ENCODE results near the gene BLOC1S2. TPM values are rescaled to one million over a fixed set of nuclear protein-coding genes. Genes with fewer than 3 reads are reported as not detected.
"Not testable (repeated sequence)": the region's sequence is repeated elsewhere in the genome, so short reads cannot be mapped to it uniquely, and the experiment has no call there.

BLOC1S2 gene
- total RNA-seq, 6 donors from 2014 or later, result 25.1 to 51.2 (median 38.5) TPM

- Histone ChIP-seq H3K4me3 (no peak overlapping the region), H3K36me3 (no peaks in the 10 kb centered on the region)
- ATAC-seq (ENCODE audit: low FRiP score in 2 of 2), result no peak
Measured at GRCh38 chr10:100293066-100293465, 6.6 kb upstream of the BLOC1S2 start.

GRCh38 chr10:100292300-100292699 lies 5.8 kb upstream of the BLOC1S2 start:
- DNase-seq (peak in 1 of 2 donors; percentile 78), ATAC-seq (ENCODE audit: low FRiP score in 2 of 2) (peak in 1 of 2 donors; percentile 42)
- not testable (repeated sequence) for H3K9me3 ChIP-seq, H3K36me3 ChIP-seq, H3K4me1 ChIP-seq, H3K27me3 ChIP-seq, H3K4me3 ChIP-seq
- 42 to 64% methylated on average over 4 of the region's 4 CpGs for WGBS, 2 donors
- H3K27ac ChIP-seq, result peak overlapping the region in 2 of 4 donors; percentile 52 to 57

More at GRCh38 chr10:100293066-100293465, 6.6 kb upstream of the BLOC1S2 start:
- Histone ChIP-seq H3K4me1 (peaks cover 0 to 3% (median 0%) of the 10 kb centered on the region in 4 donors), H3K27me3 (no peaks in the 10 kb centered on the region), H3K9me3 (no peaks in the 10 kb centered on the region), H3K27ac (no peak overlapping the region)
- DNase-seq, result no peak
- TF ChIP-seq EP300 (IDR thresholded peaks at IDR 0.05) (no peak), POLR2AphosphoS5 (IDR thresholded peaks at IDR 0.05) (no peak), POLR2A (IDR thresholded peaks at IDR 0.05) (no peak)
- TF ChIP-seq, protein P1, sequence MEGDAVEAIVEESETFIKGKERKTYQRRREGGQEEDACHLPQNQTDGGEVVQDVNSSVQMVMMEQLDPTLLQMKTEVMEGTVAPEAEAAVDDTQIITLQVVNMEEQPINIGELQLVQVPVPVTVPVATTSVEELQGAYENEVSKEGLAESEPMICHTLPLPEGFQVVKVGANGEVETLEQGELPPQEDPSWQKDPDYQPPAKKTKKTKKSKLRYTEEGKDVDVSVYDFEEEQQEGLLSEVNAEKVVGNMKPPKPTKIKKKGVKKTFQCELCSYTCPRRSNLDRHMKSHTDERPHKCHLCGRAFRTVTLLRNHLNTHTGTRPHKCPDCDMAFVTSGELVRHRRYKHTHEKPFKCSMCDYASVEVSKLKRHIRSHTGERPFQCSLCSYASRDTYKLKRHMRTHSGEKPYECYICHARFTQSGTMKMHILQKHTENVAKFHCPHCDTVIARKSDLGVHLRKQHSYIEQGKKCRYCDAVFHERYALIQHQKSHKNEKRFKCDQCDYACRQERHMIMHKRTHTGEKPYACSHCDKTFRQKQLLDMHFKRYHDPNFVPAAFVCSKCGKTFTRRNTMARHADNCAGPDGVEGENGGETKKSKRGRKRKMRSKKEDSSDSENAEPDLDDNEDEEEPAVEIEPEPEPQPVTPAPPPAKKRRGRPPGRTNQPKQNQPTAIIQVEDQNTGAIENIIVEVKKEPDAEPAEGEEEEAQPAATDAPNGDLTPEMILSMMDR (IDR thresholded peaks at IDR 0.05), result no peak

DNA sequence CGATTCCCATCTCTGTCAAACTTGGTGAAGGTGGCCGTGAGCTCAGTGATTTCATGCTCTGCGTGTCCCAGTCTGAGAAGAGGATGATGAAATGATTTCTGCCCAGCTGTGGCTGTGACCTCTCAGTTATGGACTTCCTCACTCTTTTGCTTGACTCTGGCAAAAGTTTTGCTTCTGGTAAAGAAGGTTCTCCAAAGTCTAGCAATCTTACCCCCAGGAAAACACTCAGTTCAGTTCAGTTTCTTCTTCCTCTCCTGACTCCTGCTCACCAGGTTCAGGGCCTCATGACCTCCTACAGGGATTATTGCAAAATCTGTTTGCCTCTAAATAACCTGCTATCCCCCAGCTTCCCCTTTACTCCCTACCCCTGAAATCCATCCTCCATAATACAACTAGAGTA lies 4.9 kb upstream of the BLOC1S2 start:
- ATAC-seq (ENCODE audit: low FRiP score in 2 of 2), result no peak
- TF ChIP-seq, protein P1 (IDR thresholded peaks at IDR 0.05), result no peak
- TF ChIP-seq POLR2A (IDR thresholded peaks at IDR 0.05), result peak in 1 of 4 donors; percentile 22
- H3K27me3 ChIP-seq, result no peaks in the 10 kb centered on the region
- peak overlapping the region in 2 of 4 donors; percentile 52 to 65 for H3K27ac ChIP-seq
- H3K4me3 ChIP-seq, result no peak overlapping the region
- H3K36me3 ChIP-seq, result no peaks in the 10 kb centered on the region
- peak in 1 of 2 donors; percentile 42 for DNase-seq
- peaks cover 5 to 9% (median 8%) of the 10 kb centered on the region in 4 donors for H3K4me1 ChIP-seq
- WGBS, 2 donors, result 50 to 56% methylated on average over 3 of the region's 3 CpGs
- no peaks in the 10 kb centered on the region for H3K9me3 ChIP-seq

- TF ChIP-seq, protein P1 (IDR thresholded peaks at IDR 0.05), result no peak
- TF ChIP-seq POLR2A (IDR thresholded peaks at IDR 0.05), result no peak
- Histone ChIP-seq H3K27ac (peak overlapping the region in 1 of 4 donors; percentile 65), H3K9me3 (no peaks in the 10 kb centered on the region), H3K4me3 (no peak overlapping the region), H3K27me3 (no peaks in the 10 kb centered on the region), H3K4me1 (peaks cover 14 to 23% (median 17%) of the 10 kb centered on the region in 4 donors), H3K36me3 (no peaks in the 10 kb centered on the region)
- no peak for DNase-seq
- 83 to 89% methylated on average over 1 to 2 of the region's 2 CpGs for WGBS, 2 donors
- ATAC-seq (ENCODE audit: low FRiP score in 2 of 2), result no peak
Measured at GRCh38 chr10:100289641-100290040, 3.2 kb upstream of the BLOC1S2 start.

DNA sequence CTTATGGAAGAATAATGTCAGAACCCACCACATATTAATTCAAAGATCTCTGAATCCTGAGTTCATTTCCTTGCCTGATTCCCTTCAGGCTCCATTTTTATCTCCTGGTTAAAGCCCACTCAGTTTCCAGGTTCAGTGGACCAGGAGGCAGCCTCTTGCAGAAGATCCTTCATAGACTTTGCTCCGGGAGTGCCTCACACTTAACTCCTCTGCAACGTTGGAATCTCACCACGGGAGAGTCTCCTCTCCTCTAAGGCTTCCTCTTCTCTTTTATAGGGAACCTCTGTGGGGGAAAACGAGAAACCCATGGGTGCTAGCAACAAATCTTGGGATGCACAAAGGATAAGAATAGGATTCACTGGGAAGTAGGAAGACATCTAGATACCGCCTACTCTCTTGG lies 1.7 kb upstream of the BLOC1S2 start:
- no peaks in the 10 kb centered on the region for H3K27me3 ChIP-seq
- H3K4me3 ChIP-seq, result no peak overlapping the region
- peaks cover 15 to 28% (median 20%) of the 10 kb centered on the region in 4 donors for H3K4me1 ChIP-seq
- DNase-seq (no peak), ATAC-seq (ENCODE audit: low FRiP score in 2 of 2) (no peak)
- H3K27ac ChIP-seq, result no peak overlapping the region
- no peak for TF ChIP-seq POLR2AphosphoS5 (IDR thresholded peaks at IDR 0.05)
- TF ChIP-seq, protein P1 (IDR thresholded peaks at IDR 0.05), result no peak
- no peak for TF ChIP-seq EP300 (IDR thresholded peaks at IDR 0.05)
- no peak for TF ChIP-seq POLR2A (IDR thresholded peaks at IDR 0.05)
- no peaks in the 10 kb centered on the region for H3K9me3 ChIP-seq
- 80 to 84% methylated on average over 5 of the region's 5 CpGs for WGBS, 2 donors
- peaks cover 0 to 7% (median 1%) of the 10 kb centered on the region in 4 donors for H3K36me3 ChIP-seq

All from upper lobe of left lung (tissue), 6 donors.